Activated T-helper 17 cell treated with anti-CD3 and anti-CD28 coated beads, Interleukin-2, amount 50 U/mL, for 72 hours (primary cell): Measurements from ENCODE around the gene GRAP2. TPM values are rescaled to one million over a fixed set of nuclear protein-coding genes. Genes with fewer than 3 reads are reported as not detected.
"Not testable (repeated sequence)": the region's sequence is repeated elsewhere in the genome, so short reads cannot be mapped to it uniquely, and the experiment has no call there.

ENCODE experiments used
- ATAC-seq: fragments of 150-1000 bp; cut with Tn5 transposase; replicated peaks from 2 replicates; pipeline ENCODE4 v1.10.0; 2021; ENCODE audit warnings: mild to moderate bottlenecking, moderate library complexity
- H3K27ac Mint-ChIP-seq: one replicate; pipeline ENCODE4 v1.8.0; 2022; ENCODE audit warnings: mixed read lengths
- H3K27me3 Mint-ChIP-seq: one replicate; pipeline ENCODE4 v1.8.0; 2022; ENCODE audit warnings: mixed read lengths
- H3K36me3 Mint-ChIP-seq: one replicate; pipeline ENCODE4 v1.8.0; 2022; ENCODE audit warnings: low read depth, mild to moderate bottlenecking, mixed read lengths
- H3K4me1 Mint-ChIP-seq: one replicate; pipeline ENCODE4 v1.8.0; 2022; ENCODE audit warnings: mixed read lengths
- H3K4me3 Mint-ChIP-seq: one replicate; pipeline ENCODE4 v1.8.0; 2022; ENCODE audit warnings: mild to moderate bottlenecking, mixed read lengths
- H3K9me3 Mint-ChIP-seq: one replicate; pipeline ENCODE4 v1.8.0; 2022; ENCODE audit warnings: mixed read lengths
- total RNA-seq, 2 donors: library from RNA; stranded (reverse); gene quantifications; one replicate each; pipeline ENCODE4 v1.2.3, GENCODE V29; 2022

The GRAP2 gene
- total RNA-seq, 2 donors from 2014 or later: 50.7 to 94.2 TPM

DNA sequence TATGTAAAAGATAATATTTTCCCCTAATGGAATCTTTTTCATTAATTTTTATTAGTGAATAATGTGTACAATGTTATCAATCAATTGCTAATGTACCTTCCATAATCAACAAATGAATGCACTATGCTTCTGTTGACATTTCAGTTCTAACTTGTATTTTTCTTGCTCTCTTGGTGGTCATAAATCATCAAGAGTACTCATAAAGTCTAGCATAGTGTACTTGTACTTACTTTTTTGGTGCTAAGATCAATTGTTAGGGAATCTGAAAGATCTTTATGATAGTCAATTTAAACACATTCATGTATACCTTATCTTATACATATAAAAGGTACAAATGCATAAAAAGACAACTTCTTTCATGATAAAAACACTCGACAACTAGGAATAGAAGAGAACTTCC, 17.8 kb upstream of the GRAP2 start:
- no peak overlapping the region for H3K27ac Mint-ChIP-seq
- H3K9me3 Mint-ChIP-seq: no peaks in the 10 kb centered on the region
- no peak for ATAC-seq
- H3K4me1 Mint-ChIP-seq: no peaks in the 10 kb centered on the region
- no peaks in the 10 kb centered on the region for H3K36me3 Mint-ChIP-seq
- H3K4me3 Mint-ChIP-seq: no peak overlapping the region
- H3K27me3 Mint-ChIP-seq: no peaks in the 10 kb centered on the region

DNA sequence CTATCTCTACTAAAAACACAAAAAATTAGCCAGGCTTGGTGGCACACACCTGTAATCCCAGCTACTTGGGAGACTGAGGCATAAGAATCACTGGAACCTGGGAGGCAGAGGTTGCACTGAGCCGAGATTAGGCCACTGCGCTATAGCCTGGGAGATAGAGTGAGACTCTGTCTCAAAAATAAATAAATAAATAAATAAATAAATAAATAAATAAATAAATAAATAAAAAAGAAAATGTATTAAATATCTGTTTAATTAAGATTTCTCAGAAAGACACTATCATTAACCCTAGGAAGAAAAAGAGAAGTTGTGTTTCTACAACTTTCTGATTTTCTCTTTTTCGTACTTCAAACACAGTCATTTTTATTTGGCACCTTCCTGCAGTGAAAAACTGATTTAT, 11.0 kb upstream of the GRAP2 start:
- not testable (repeated sequence) for ATAC-seq, H3K4me3 Mint-ChIP-seq, H3K9me3 Mint-ChIP-seq, H3K27ac Mint-ChIP-seq, H3K4me1 Mint-ChIP-seq, H3K27me3 Mint-ChIP-seq, H3K36me3 Mint-ChIP-seq

DNA sequence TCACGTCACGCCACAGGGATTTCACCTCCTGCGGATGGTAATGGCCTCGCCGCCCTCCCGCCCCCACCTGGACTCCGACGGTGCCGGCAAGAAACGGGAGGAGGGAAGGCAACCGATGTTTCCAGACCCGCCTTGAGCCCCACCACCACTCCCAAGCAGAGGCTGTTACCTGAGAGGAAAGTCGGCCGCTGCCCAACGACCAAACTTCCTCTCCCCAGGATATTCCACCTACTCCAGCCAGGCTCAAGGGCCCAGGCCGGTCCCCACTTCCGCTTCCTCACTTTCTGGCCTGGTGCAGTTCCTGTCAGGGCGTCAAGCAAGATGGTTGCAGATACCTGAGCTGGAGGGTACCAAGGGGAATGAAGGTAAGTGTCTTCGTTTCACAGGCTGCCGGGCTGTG, 7.4 kb upstream of the GRAP2 start, which contains the start of gene ENTHD1:
TSS of gene ENTHD1 (minus strand) at position 235 of the 400 bp plus-strand sequence. CDS start 6,012 bp downstream, outside the sequence.
- no peaks in the 10 kb centered on the region for H3K36me3 Mint-ChIP-seq
- peaks cover 3% of the 10 kb centered on the region for H3K9me3 Mint-ChIP-seq
- H3K27me3 Mint-ChIP-seq: no peaks in the 10 kb centered on the region
- H3K27ac Mint-ChIP-seq: no peak within 1 kb of the TSS
- no peak within 1 kb of the TSS for H3K4me3 Mint-ChIP-seq
- no peak for ATAC-seq
- peaks cover 7% of the 10 kb centered on the region for H3K4me1 Mint-ChIP-seq

DNA sequence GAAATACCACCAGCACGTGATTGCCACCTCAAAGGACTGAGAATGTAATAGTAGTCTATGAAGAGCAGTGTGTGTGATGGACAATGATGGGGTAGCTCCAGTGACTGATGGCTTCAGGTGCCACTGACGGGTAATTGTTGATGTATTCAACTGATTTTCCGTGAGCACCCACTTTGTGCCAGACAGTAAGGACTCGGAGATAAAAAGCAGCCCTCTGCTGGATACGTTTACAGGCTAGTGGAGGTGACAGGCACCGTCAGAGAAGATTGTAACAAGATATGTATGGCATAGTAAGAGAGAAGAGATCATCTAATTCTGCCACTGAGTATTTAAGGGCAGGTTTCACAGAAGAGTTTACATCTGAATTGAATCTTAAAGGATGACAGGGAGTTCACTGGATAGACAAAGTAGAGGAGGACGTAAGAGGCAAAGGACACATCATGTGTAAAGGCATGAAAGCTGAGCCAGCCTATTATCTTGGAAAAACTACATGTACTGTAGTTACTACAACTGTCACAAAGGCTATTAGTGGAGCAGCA, 6.3 kb upstream of the GRAP2 start:
- Mint-ChIP-seq H3K27ac (no peak overlapping the region), H3K36me3 (no peaks in the 10 kb centered on the region), H3K4me1 (peaks cover 13% of the 10 kb centered on the region), H3K4me3 (no peak overlapping the region), H3K9me3 (peaks cover 3% of the 10 kb centered on the region), H3K27me3 (no peaks in the 10 kb centered on the region)
- no peak for ATAC-seq

DNA sequence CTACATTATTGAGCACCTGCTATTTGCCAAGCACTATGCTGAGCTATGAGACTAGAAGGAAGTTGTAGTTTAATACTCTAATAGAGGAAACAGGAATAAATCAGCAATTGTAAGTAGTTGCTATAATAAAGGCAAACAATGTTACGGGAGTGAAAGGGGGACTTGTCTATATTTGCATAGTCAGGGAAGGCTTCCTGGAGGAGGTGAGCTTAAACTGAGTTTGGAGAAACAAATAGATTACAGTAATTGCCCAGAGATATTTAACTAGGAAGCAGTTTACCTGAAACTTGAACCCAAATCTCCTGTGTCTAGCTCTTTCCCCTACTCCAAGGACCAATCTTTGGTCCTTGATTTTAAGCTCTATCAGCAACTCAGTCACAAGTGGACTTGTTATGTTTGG, 5.2 kb upstream of the GRAP2 start:
- Mint-ChIP-seq H3K27ac (no peak overlapping the region), H3K27me3 (no peaks in the 10 kb centered on the region), H3K4me1 (peaks cover 18% of the 10 kb centered on the region), H3K36me3 (no peaks in the 10 kb centered on the region), H3K4me3 (no peak overlapping the region), H3K9me3 (peaks cover 3% of the 10 kb centered on the region)
- ATAC-seq: no peak

DNA sequence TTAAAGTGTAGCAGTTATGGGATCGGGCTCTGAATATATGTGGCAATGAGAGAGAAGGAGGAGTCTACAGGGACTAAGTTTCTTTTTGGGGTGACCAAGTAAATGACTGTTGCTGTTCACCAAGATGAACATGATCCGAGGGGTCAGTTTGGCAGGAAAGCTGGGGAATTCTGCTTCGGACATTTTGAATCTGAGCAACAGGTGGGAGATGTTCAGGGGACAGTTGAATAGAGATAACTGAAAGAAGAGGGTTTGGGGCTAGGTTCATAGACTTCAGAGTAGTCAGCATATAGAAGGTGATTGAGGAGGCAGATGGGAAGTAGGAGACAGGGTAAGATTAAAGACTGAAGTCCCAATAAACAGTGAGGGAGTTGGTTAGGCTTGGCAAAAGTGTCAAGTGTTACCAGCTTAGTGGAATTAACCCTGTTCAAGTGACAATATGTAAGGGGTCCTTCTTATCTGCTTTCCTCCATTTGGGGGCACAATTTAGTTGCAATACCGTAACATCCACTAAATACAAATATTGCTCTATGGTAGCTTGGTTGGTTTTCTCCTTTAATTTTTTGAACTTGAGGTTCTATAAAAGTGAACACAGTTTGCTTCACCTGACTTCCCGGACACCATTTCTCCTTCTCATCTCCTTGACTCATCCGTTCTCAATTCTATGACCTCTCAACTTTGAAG, 4.4 kb upstream of the GRAP2 start:
- Mint-ChIP-seq H3K4me3 (no peak overlapping the region), H3K4me1 (peaks cover 18% of the 10 kb centered on the region), H3K36me3 (no peaks in the 10 kb centered on the region), H3K27me3 (no peaks in the 10 kb centered on the region), H3K9me3 (peaks cover 3% of the 10 kb centered on the region), H3K27ac (no peak overlapping the region)
- ATAC-seq: no peak

DNA sequence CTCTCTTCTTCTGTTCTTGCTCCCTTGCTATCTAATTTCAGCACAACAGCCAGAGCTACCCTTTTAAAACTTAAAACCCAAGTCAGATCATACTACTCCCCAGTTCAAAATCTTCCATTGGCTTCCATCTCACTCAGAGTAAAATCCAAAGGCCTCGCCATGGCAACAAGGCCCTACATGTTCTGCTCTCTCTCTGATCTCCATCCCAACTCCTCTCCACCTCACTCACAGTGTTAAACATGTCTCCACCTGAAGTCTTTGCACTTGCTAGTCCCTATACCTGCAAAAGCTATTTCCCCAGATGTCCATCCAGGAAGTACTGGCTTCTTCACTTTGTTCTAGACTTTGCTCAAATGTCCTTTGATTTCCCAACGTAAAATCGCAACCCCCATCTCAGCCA, 3.0 kb upstream of the GRAP2 start:
- Mint-ChIP-seq H3K4me3 (no peak overlapping the region), H3K36me3 (peaks cover 5% of the 10 kb centered on the region), H3K27me3 (no peaks in the 10 kb centered on the region), H3K27ac (no peak overlapping the region), H3K9me3 (no peaks in the 10 kb centered on the region), H3K4me1 (peaks cover 11% of the 10 kb centered on the region)
- no peak for ATAC-seq

DNA sequence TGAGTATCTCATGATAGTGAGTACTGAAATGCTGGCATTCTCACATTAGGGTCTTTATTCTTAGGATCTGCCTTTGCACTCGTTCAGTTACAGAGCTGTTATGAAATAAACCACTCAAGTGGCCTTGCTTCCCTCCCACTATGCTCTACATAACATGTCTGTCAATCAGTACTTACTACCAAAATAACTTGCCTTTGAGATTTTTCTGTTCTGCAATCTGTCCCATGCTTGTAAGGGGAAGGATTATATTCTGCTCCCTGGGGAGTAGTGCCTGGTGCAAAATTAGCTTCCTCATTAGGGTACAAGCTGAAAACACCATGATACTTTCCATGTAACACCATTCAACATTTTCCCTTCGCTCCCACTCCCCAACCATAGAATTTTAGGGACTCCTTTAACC, 1.9 kb upstream of the GRAP2 start:
- no peak overlapping the region for H3K27ac Mint-ChIP-seq
- peaks cover 7% of the 10 kb centered on the region for H3K36me3 Mint-ChIP-seq
- no peaks in the 10 kb centered on the region for H3K27me3 Mint-ChIP-seq
- H3K9me3 Mint-ChIP-seq: no peaks in the 10 kb centered on the region
- H3K4me3 Mint-ChIP-seq: no peak overlapping the region
- ATAC-seq: no peak
- peaks cover 11% of the 10 kb centered on the region for H3K4me1 Mint-ChIP-seq

DNA sequence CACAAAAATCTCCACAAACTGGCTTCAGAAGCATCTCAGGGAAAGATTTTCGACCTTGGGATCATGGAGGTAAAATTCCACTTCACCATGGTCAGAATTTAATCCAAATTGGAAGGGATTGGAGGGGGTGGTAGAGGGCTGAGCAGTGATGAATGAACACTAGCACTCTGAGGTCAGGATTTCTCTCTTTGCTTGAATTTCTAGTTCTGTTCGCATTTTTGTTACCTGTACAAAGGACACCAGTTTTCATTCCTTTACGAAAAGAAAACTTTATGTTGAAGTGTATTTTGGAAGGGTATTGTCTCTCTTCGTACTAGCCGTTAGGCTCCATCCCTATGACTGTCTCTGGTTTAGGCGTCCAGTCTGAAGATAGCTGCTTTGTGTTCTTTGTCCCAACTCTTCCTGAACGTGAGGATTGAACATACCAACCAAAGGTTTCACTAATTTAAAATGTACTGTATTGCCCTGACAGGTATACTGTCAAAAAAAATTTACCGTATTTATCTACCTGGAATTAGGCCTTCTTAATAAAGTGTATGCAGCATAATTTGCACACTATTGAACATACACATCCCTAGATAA, 772 bp downstream of the GRAP2 start:
- peaks cover 27% of the 10 kb centered on the region for H3K36me3 Mint-ChIP-seq
- H3K4me3 Mint-ChIP-seq: no peak overlapping the region
- no peaks in the 10 kb centered on the region for H3K9me3 Mint-ChIP-seq
- H3K4me1 Mint-ChIP-seq: peaks cover 15% of the 10 kb centered on the region
- H3K27me3 Mint-ChIP-seq: no peaks in the 10 kb centered on the region
- H3K27ac Mint-ChIP-seq: peak overlapping the region; percentile 88
- ATAC-seq: no peak

DNA sequence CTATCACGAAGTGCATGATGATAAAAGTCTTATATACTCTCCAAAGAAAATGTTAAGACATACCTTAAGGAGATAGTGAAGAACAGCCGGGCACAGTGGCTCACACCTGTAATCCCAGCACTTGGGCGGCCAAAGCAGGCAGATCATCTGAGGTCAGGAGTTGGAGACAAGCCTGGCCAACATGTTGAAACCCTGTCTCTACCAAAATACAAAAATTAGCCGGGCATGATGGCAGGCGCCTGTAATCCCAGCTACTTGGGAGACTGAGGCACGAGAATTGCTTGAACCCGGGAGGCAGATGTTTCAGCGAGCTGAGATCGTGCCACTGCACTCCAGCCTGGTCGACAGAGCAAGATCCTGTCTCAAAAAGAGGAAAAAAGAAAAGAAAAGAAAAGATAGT, 3.1 kb downstream of the GRAP2 start:
- Mint-ChIP-seq H3K36me3 (peaks cover 27% of the 10 kb centered on the region), H3K27ac (peak overlapping the region; percentile 88), H3K4me1 (peaks cover 25% of the 10 kb centered on the region)
- H3K9me3 Mint-ChIP-seq, H3K27me3 Mint-ChIP-seq, H3K4me3 Mint-ChIP-seq, ATAC-seq: not testable (repeated sequence)

DNA sequence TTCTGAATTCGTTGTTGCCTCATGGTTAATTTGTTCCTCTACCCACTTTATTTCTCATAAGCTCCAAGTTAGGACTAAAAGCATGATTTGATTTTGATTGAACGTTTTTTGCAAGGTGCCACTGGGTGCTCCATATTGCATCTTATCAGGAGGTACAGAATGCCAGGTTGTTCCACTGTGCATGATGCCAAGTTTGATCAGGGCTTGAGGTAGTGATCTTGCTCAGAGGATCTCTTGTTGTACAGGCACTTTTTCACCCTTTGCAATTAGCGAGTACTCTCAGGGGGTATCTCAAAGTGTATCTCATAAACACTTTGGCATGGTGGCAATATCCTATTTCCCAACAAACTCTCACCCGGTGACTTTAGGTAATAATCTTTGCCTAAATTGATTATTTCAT, 4.0 kb downstream of the GRAP2 start:
- Mint-ChIP-seq H3K36me3 (peaks cover 28% of the 10 kb centered on the region), H3K4me3 (no peak overlapping the region), H3K27ac (peak overlapping the region; percentile 88), H3K27me3 (no peaks in the 10 kb centered on the region), H3K9me3 (no peaks in the 10 kb centered on the region), H3K4me1 (peaks cover 29% of the 10 kb centered on the region)
- ATAC-seq: no peak

DNA sequence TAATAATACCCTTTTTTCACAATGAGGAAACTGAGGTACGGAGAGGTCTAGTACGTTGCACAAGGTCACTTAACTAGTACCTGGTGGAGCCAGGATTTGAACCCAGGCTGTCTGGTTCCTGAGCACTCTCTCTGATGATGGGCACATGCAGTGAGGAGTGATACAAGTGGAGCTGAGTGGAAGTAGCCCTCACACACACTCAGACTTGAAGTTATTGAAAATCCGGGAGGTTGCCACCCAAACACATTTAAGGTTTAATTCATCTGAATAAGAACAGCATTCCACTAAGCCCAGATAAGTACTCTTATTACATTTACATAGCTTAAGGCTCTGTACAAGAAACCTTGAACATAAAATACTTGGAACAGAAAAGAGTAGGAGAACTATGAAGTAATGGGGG, 4.8 kb downstream of the GRAP2 start:
- no peaks in the 10 kb centered on the region for H3K27me3 Mint-ChIP-seq
- no peaks in the 10 kb centered on the region for H3K9me3 Mint-ChIP-seq
- peaks cover 30% of the 10 kb centered on the region for H3K4me1 Mint-ChIP-seq
- H3K36me3 Mint-ChIP-seq: peaks cover 34% of the 10 kb centered on the region
- no peak overlapping the region for H3K4me3 Mint-ChIP-seq
- no peak for ATAC-seq
- peak overlapping the region; percentile 88 for H3K27ac Mint-ChIP-seq

DNA sequence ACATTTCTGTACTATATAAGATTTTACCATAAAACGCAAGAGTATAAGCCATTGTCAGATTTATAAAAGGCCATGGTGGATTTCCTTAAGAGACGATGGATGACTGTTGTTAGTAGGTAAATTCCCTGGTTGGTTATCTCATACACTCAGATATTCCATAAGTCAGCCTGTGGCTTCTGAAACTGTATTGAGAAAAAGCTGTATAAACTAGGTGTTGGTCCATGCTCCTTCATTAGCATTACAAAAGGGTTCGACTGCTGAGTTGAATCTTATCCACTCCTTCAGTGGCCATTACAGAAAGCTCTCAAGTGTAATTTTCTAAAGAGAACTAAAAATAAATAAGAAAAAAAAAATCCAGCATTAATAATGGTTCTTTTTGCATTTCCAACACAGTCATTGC, 5.3 kb downstream of the GRAP2 start:
- Mint-ChIP-seq H3K27me3 (no peaks in the 10 kb centered on the region), H3K27ac (peak overlapping the region; percentile 88), H3K4me3 (no peak overlapping the region), H3K36me3 (peaks cover 34% of the 10 kb centered on the region), H3K9me3 (no peaks in the 10 kb centered on the region), H3K4me1 (peaks cover 35% of the 10 kb centered on the region)
- ATAC-seq: peak; percentile 51

DNA sequence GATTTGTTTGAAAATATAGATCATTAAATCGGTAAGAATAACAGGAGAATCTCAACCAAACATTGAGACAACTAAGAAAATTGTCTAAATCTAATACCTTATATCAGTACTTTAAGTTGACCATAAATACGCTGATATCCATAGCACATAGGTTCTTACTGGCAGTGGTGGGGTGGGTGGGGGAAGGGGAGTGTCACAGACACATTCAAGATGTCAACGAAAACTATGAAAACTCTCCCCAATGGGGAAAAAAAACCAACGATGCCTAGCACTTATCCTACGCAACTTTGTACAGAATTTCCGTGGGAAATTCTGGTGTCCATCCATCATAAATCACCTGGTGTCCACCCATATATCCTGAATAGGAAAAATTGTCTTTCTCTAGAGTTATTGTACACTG, 6.2 kb downstream of the GRAP2 start:
- Mint-ChIP-seq H3K36me3 (peaks cover 34% of the 10 kb centered on the region), H3K27ac (peak overlapping the region; percentile 88), H3K27me3 (no peaks in the 10 kb centered on the region), H3K4me1 (peaks cover 42% of the 10 kb centered on the region), H3K9me3 (no peaks in the 10 kb centered on the region), H3K4me3 (no peak overlapping the region)
- no peak for ATAC-seq

DNA sequence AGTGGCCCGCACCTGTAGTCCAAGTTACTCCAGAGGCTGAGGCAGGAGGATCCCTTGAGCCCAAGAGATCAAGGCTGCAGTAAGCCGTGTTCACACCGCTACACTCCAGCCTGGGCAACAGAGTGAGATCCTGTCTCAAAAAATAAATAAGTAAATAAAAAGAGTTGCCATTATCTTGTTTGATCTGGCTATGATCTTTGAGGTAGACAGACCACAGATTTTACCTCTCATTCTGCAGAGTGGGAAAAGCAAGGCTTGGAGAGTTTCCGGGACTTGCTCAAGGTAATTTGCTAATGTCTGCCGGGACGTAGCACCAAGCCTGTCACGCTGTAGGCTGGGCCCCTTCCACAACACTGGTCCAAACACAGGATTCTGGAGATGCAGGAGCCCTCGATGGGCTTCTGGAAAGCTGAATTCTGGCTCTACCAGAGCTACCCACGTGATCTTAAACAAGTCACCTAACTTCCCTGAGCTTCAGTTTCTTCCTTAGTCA, 6.8 kb downstream of the GRAP2 start:
- no peaks in the 10 kb centered on the region for H3K27me3 Mint-ChIP-seq
- H3K9me3 Mint-ChIP-seq: no peaks in the 10 kb centered on the region
- H3K36me3 Mint-ChIP-seq: peaks cover 31% of the 10 kb centered on the region
- ATAC-seq: peak; percentile 18
- peak overlapping the region; percentile 88 for H3K27ac Mint-ChIP-seq
- no peak overlapping the region for H3K4me3 Mint-ChIP-seq
- H3K4me1 Mint-ChIP-seq: peaks cover 48% of the 10 kb centered on the region
